Measurements from ENCODE around the gene CCT3.
"Not testable (repeated sequence)": the region's sequence is repeated elsewhere in the genome, so short reads cannot be mapped to it uniquely, and the experiment has no call there.

DNA sequence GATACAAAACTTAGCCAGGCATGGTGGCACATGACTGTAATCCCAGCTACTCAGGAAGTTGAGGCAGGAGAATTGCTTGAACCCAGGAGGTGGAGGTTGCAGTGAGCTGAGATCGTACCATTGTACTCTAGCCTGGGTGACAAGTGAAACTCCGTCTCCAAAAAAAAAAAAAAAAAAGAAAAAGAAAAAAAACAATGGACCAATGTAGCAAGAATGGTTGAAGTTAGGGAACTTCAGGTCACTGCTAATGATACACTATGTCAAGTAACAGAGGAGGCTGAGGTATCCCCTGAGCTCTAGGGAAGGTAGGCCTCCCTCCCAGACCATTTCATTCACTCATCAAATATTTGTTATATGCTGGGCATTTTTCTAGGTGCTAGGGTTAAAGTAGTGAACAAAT, 7.9 kb upstream of the CCT3 start:
- TF ChIP-seq POLR2A (IDR thresholded peaks at IDR 0.05) = not testable (repeated sequence)
- TF ChIP-seq, protein P1, sequence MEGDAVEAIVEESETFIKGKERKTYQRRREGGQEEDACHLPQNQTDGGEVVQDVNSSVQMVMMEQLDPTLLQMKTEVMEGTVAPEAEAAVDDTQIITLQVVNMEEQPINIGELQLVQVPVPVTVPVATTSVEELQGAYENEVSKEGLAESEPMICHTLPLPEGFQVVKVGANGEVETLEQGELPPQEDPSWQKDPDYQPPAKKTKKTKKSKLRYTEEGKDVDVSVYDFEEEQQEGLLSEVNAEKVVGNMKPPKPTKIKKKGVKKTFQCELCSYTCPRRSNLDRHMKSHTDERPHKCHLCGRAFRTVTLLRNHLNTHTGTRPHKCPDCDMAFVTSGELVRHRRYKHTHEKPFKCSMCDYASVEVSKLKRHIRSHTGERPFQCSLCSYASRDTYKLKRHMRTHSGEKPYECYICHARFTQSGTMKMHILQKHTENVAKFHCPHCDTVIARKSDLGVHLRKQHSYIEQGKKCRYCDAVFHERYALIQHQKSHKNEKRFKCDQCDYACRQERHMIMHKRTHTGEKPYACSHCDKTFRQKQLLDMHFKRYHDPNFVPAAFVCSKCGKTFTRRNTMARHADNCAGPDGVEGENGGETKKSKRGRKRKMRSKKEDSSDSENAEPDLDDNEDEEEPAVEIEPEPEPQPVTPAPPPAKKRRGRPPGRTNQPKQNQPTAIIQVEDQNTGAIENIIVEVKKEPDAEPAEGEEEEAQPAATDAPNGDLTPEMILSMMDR (IDR thresholded peaks at IDR 0.05) = not testable (repeated sequence)

Measured in body of pancreas (tissue), 4 donors.